ENCODE measurements around the gene GALNT8. TPM values are rescaled to one million over a fixed set of nuclear protein-coding genes. Genes with fewer than 3 reads are reported as not detected.

GALNT8 gene
- total RNA-seq, 2 experiments from 2014 or later: 0.97 to 1.3 TPM

GRCh38 chr12:4762773-4763172, 42.6 kb downstream of the GALNT8 start:
- no peak for DNase-seq
- Mint-ChIP-seq H3K4me1 (ENCODE audit: low read depth) (no peaks in the 10 kb centered on the region), H3K27ac (no peak overlapping the region), H3K9me3 (no peaks in the 10 kb centered on the region), H3K36me3 (no peaks in the 10 kb centered on the region), H3K4me3 (no peak overlapping the region), H3K27me3 (no peaks in the 10 kb centered on the region)
- ChIA-PET POLR2A (no interaction called here), CTCF (no interaction called here)
- intact Hi-C loops (cut with micrococcal nuclease): no loop called here

- H3K27me3 Mint-ChIP-seq: no peaks in the 10 kb centered on the region
- intact Hi-C loops (cut with micrococcal nuclease): no loop called here
- H3K9me3 Mint-ChIP-seq: no peaks in the 10 kb centered on the region
- CTCF ChIA-PET: no interaction called here
- no peaks in the 10 kb centered on the region for H3K4me1 Mint-ChIP-seq (ENCODE audit: low read depth)
- POLR2A ChIA-PET: no interaction called here
- DNase-seq: peak; percentile 20
- no peak overlapping the region for H3K27ac Mint-ChIP-seq
- H3K4me3 Mint-ChIP-seq: no peak overlapping the region
- no peaks in the 10 kb centered on the region for H3K36me3 Mint-ChIP-seq
These were observed 43.3 kb downstream of the GALNT8 start for GRCh38 chr12:4763549-4763948.

- Mint-ChIP-seq H3K27ac (no peak overlapping the region), H3K4me1 (ENCODE audit: low read depth) (no peaks in the 10 kb centered on the region), H3K4me3 (no peak overlapping the region), H3K9me3 (no peaks in the 10 kb centered on the region), H3K27me3 (no peaks in the 10 kb centered on the region), H3K36me3 (no peaks in the 10 kb centered on the region)
- POLR2A ChIA-PET: no interaction called here
- DNase-seq: no peak
- CTCF ChIA-PET: interaction anchor here (0.7 to 1.6 kb wide), 2 partner anchors 8 to 162 kb away, joined by 4 read pairs; no protein-coding TSS in a partner anchor
- intact Hi-C loops (cut with micrococcal nuclease): no loop called here
These were observed 46.2 kb downstream of the GALNT8 start for GRCh38 chr12:4766445-4766844.

- DNase-seq: no peak
These were observed 47.0 kb downstream of the GALNT8 start for GRCh38 chr12:4767186-4767585.

GRCh38 chr12:4768341-4768740, 48.1 kb downstream of the GALNT8 start:
- no peaks in the 10 kb centered on the region for H3K9me3 Mint-ChIP-seq
- POLR2A ChIA-PET: no interaction called here
- no peak overlapping the region for H3K4me3 Mint-ChIP-seq
- intact Hi-C loops (cut with micrococcal nuclease): no loop called here
- no peak for DNase-seq
- no peak overlapping the region for H3K27ac Mint-ChIP-seq
- no peaks in the 10 kb centered on the region for H3K36me3 Mint-ChIP-seq
- H3K27me3 Mint-ChIP-seq: no peaks in the 10 kb centered on the region
- CTCF ChIA-PET: interaction anchor here (1.3 kb wide), 1 partner anchor 10 kb away, joined by 6 read pairs; no protein-coding TSS in a partner anchor
- no peaks in the 10 kb centered on the region for H3K4me1 Mint-ChIP-seq (ENCODE audit: low read depth)

More at GRCh38 chr12:4767186-4767585, 47.0 kb downstream of the GALNT8 start:
- ChIA-PET POLR2A (no interaction called here), CTCF (interaction anchor here (0.7 to 1.6 kb wide), 3 partner anchors 9 to 163 kb away, joined by 4 to 6 read pairs (median 4); no protein-coding TSS in a partner anchor)
- H3K27me3 Mint-ChIP-seq: no peaks in the 10 kb centered on the region
- H3K9me3 Mint-ChIP-seq: no peaks in the 10 kb centered on the region
- intact Hi-C loops (cut with micrococcal nuclease): no loop called here
- no peak overlapping the region for H3K27ac Mint-ChIP-seq
- H3K4me3 Mint-ChIP-seq: no peak overlapping the region
- no peaks in the 10 kb centered on the region for H3K36me3 Mint-ChIP-seq
- H3K4me1 Mint-ChIP-seq (ENCODE audit: low read depth): no peaks in the 10 kb centered on the region

- POLR2A ChIA-PET: no interaction called here
- H3K36me3 Mint-ChIP-seq: no peaks in the 10 kb centered on the region
- no peaks in the 10 kb centered on the region for H3K9me3 Mint-ChIP-seq
- H3K27me3 Mint-ChIP-seq: no peaks in the 10 kb centered on the region
- no peak overlapping the region for H3K27ac Mint-ChIP-seq
- no peaks in the 10 kb centered on the region for H3K4me1 Mint-ChIP-seq (ENCODE audit: low read depth)
- no peak for DNase-seq
- CTCF ChIA-PET: no interaction called here
- intact Hi-C loops (cut with micrococcal nuclease): no loop called here
- no peak overlapping the region for H3K4me3 Mint-ChIP-seq
These were observed 48.9 kb downstream of the GALNT8 start for GRCh38 chr12:4769073-4769472.

GRCh38 chr12:4771172-4771959, 51.2 kb downstream of the GALNT8 start:
- Mint-ChIP-seq H3K4me1 (ENCODE audit: low read depth) (no peaks in the 10 kb centered on the region), H3K27ac (no peak overlapping the region), H3K9me3 (peaks cover 2% of the 10 kb centered on the region), H3K4me3 (no peak overlapping the region), H3K27me3 (no peaks in the 10 kb centered on the region), H3K36me3 (no peaks in the 10 kb centered on the region)
- no peak for DNase-seq
- ChIA-PET POLR2A (no interaction called here), CTCF (no interaction called here)
- intact Hi-C loops (cut with micrococcal nuclease): no loop called here

- Mint-ChIP-seq H3K9me3 (peaks cover 2% of the 10 kb centered on the region), H3K4me1 (ENCODE audit: low read depth) (no peaks in the 10 kb centered on the region), H3K36me3 (no peaks in the 10 kb centered on the region), H3K27me3 (no peaks in the 10 kb centered on the region), H3K27ac (no peak overlapping the region), H3K4me3 (no peak overlapping the region)
- POLR2A ChIA-PET: no interaction called here
- no peak for DNase-seq
- intact Hi-C loops (cut with micrococcal nuclease): no loop called here
- CTCF ChIA-PET: no interaction called here
These were observed 51.9 kb downstream of the GALNT8 start for GRCh38 chr12:4771960-4772566.

GRCh38 chr12:4775936-4776335, 55.7 kb downstream of the GALNT8 start:
- no peak overlapping the region for H3K4me3 Mint-ChIP-seq
- CTCF ChIA-PET: no interaction called here
- intact Hi-C loops (cut with micrococcal nuclease): no loop called here
- H3K36me3 Mint-ChIP-seq: no peaks in the 10 kb centered on the region
- H3K9me3 Mint-ChIP-seq: peaks cover 2% of the 10 kb centered on the region
- no peak overlapping the region for H3K27ac Mint-ChIP-seq
- no peak for DNase-seq
- H3K27me3 Mint-ChIP-seq: peaks cover 4% of the 10 kb centered on the region
- POLR2A ChIA-PET: no interaction called here
- no peaks in the 10 kb centered on the region for H3K4me1 Mint-ChIP-seq (ENCODE audit: low read depth)

GRCh38 chr12:4779749-4780148, 59.5 kb downstream of the GALNT8 start:
- no peak overlapping the region for H3K27ac Mint-ChIP-seq
- H3K36me3 Mint-ChIP-seq: peaks cover 3% of the 10 kb centered on the region
- H3K4me3 Mint-ChIP-seq: no peak overlapping the region
- H3K4me1 Mint-ChIP-seq (ENCODE audit: low read depth): no peaks in the 10 kb centered on the region
- CTCF ChIA-PET: interaction anchor here (0.8 kb wide), 1 partner anchor 50 kb away, joined by 3 read pairs; no protein-coding TSS in a partner anchor
- intact Hi-C loops (cut with micrococcal nuclease): no loop called here
- peaks cover 4% of the 10 kb centered on the region for H3K9me3 Mint-ChIP-seq
- no peak for DNase-seq
- POLR2A ChIA-PET: no interaction called here
- H3K27me3 Mint-ChIP-seq: peaks cover 7% of the 10 kb centered on the region

GRCh38 chr12:4780641-4781611, 60.7 kb downstream of the GALNT8 start:
- Mint-ChIP-seq H3K9me3 (peaks cover 4% of the 10 kb centered on the region), H3K4me3 (no peak overlapping the region), H3K36me3 (peaks cover 3% of the 10 kb centered on the region), H3K27ac (no peak overlapping the region), H3K27me3 (peaks cover 7% of the 10 kb centered on the region), H3K4me1 (ENCODE audit: low read depth) (no peaks in the 10 kb centered on the region)
- ChIA-PET POLR2A (no interaction called here), CTCF (interaction anchor here (1.3 kb wide), 1 partner anchor 23 kb away, joined by 3 read pairs; no protein-coding TSS in a partner anchor)
- DNase-seq: no peak
- intact Hi-C loops (cut with micrococcal nuclease): no loop called here

- POLR2A ChIA-PET: no interaction called here
- H3K36me3 Mint-ChIP-seq: peaks cover 3% of the 10 kb centered on the region
- DNase-seq: no peak
- H3K4me1 Mint-ChIP-seq (ENCODE audit: low read depth): no peaks in the 10 kb centered on the region
- intact Hi-C loops (cut with micrococcal nuclease): no loop called here
- peaks cover 4% of the 10 kb centered on the region for H3K9me3 Mint-ChIP-seq
- CTCF ChIA-PET: no interaction called here
- H3K27me3 Mint-ChIP-seq: peaks cover 3% of the 10 kb centered on the region
- no peak overlapping the region for H3K4me3 Mint-ChIP-seq
- H3K27ac Mint-ChIP-seq: no peak overlapping the region
These were observed 64.3 kb downstream of the GALNT8 start for GRCh38 chr12:4784404-4785054.
